ENCODE results near the gene NUFIP1.

DNA sequence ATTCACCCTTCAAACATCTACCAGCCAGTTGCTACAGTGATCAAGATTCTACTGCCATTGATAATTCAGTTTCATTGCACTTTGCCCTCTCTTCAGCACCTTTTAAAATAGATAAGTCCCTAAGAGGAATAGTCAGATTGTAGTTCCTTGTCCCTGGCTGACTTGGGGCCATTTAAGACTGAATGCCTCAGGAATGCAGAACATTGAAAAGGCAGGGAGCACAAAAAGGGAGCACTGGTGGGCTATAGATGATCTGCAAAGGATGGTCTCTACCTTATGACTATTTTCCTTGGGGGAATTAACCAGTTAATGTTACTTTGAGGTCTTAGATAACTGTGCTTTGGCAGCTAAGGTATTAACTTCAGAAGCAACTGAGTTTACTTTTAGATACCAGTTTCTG is 46.9 kb upstream of the NUFIP1 start:
- no peak for TF ChIP-seq CTCF (IDR thresholded peaks at IDR 0.05)
- TF ChIP-seq POLR2A (IDR thresholded peaks at IDR 0.05), result no peak
- no peak for TF ChIP-seq EP300 (IDR thresholded peaks at IDR 0.05)

Data from ovary (tissue), 3 donors.